SK-N-SH (cell line): ENCODE data around the gene MEG3. TPM values are rescaled to one million over a fixed set of nuclear protein-coding genes. Genes with fewer than 3 reads are reported as not detected.

Experiments used
- CTCF ChIA-PET: fragments of 300-600, 350-600 bp; formaldehyde crosslinking; extraction: SDS; loops from one replicate; lab custom pipeline; 2021; lab: Yijun Ruan, JAX
- POLR2A ChIA-PET: fragments of 350-600 bp; sonication (Branson Sonifier 250); formaldehyde crosslinking; extraction: SDS; loops from one replicate; lab custom pipeline; 2020; ENCODE audit warnings: antibody characterized with exemption, inconsistent platforms; lab: Yijun Ruan, JAX
- DNase-seq: peaks from one replicate; pipeline ENCODE4 v3.0.0; 2012
- H2AFZ ChIP-seq: fragments of 200-600 bp; sonication (generic); 2 replicates; pipeline ENCODE4 v1.8.1; 2016; ENCODE audit warnings: antibody characterized with exemption, mild to moderate bottlenecking, low read depth
- H3F3A ChIP-seq: fragments of 200-600 bp; sonication (generic); replicated peaks from 2 replicates; pipeline ENCODE3; 2016; ENCODE audit warnings: antibody characterized with exemption, mild to moderate bottlenecking; ENCODE audit not compliant: insufficient read depth
- H3K27ac ChIP-seq, 2 experiments: fragments of 200-500 bp in 1 of 2; fragments of 200-600 bp in 1 of 2; sonication (Bioruptor generic) in 1 of 2; sonication (generic), shearing (Covaris generic) in 1 of 2; 2 replicates each; pipeline versions ENCODE4 v1.5.1 to v1.6.1; 2014 to 2016; ENCODE audit warnings: low read depth in 2 of 2, inconsistent platforms in 1 of 2, low read length in 1 of 2, mild to moderate bottlenecking in 1 of 2, mixed read lengths in 1 of 2
- H3K27me3 ChIP-seq: fragments of 200-600 bp; sonication (generic), shearing (Covaris generic); 2 replicates; pipeline ENCODE4 v1.6.1; 2016; ENCODE audit warnings: mixed run types; ENCODE audit not compliant: insufficient read depth
- H3K36me3 ChIP-seq, 2 experiments: fragments of 200-500 bp in 1 of 2; fragments of 200-600 bp in 1 of 2; sonication (Bioruptor generic) in 1 of 2; sonication (generic) in 1 of 2; replicated peaks in 1 of 2; 2 replicates each; pipeline versions ENCODE3 to v1.5.1; 2014 to 2016; ENCODE audit warnings: low read length in 1 of 2, mild to moderate bottlenecking in 1 of 2; ENCODE audit not compliant: insufficient read depth in 2 of 2, control insufficient read depth in 1 of 2
- H3K4me1 ChIP-seq, 2 experiments: fragments of 200-500 bp in 1 of 2; fragments of 200-600 bp in 1 of 2; sonication (Bioruptor generic) in 1 of 2; sonication (generic), shearing (Covaris generic) in 1 of 2; 2 replicates each; pipeline versions ENCODE4 v1.5.1 to v1.6.1; 2014 to 2016; ENCODE audit warnings: low read depth in 1 of 2, low read length in 1 of 2, mixed run types in 1 of 2; ENCODE audit not compliant: insufficient read depth in 2 of 2, control insufficient read depth in 1 of 2
- H3K4me2 ChIP-seq: fragments of 200-600 bp; sonication (generic), shearing (Covaris generic); 2 replicates; pipeline ENCODE4 v1.6.1; 2017; ENCODE audit warnings: mixed run types
- H3K4me3 ChIP-seq, 2 experiments: fragments of 200-500 bp in 1 of 2; fragments of 200-600 bp in 1 of 2; sonication (Bioruptor generic) in 1 of 2; sonication (generic), shearing (Covaris generic) in 1 of 2; 2 replicates each; pipeline versions ENCODE4 v1.5.1 to v1.8.1; 2014 to 2016; ENCODE audit warnings: low read depth in 2 of 2, inconsistent platforms in 1 of 2, low read length in 1 of 2, mild to moderate bottlenecking in 1 of 2, mixed read lengths in 1 of 2, moderate library complexity in 1 of 2
- H3K79me2 ChIP-seq: fragments of 200-600 bp; sonication (generic); 2 replicates; pipeline ENCODE4 v1.8.1; 2017; ENCODE audit warnings: mild to moderate bottlenecking; ENCODE audit not compliant: insufficient read depth
- H3K9ac ChIP-seq: fragments of 200-600 bp; sonication (generic); 2 replicates; pipeline ENCODE4 v1.6.1; 2017; ENCODE audit warnings: mixed run types
- H3K9me2 ChIP-seq: fragments of 200-600 bp; sonication (generic); 2 replicates; pipeline ENCODE4 v1.6.1; 2017; ENCODE audit warnings: mixed run types
- H3K9me3 ChIP-seq: fragments of 200-600 bp; sonication (generic); 2 replicates; pipeline ENCODE4 v1.6.1; 2017; ENCODE audit warnings: mixed run types, mild to moderate bottlenecking, moderate library complexity
- H4K20me1 ChIP-seq: fragments of 200-600 bp; sonication (generic); 2 replicates; pipeline ENCODE4 v1.6.1; 2017; ENCODE audit warnings: mild to moderate bottlenecking, mixed run types; ENCODE audit not compliant: insufficient read depth
- CHD2 ChIP-seq: fragments of 150-350 bp; IDR thresholded peaks from 2 replicates; pipeline ENCODE4 v1.6.1; 2018; ENCODE audit warnings: low read length; ENCODE audit not compliant: partially characterized antibody
- EP300 ChIP-seq, 2 experiments: IDR thresholded peaks; 2 replicates each; pipeline versions ENCODE4 v1.4.0 to v1.6.1; 2012; ENCODE audit warnings: borderline replicate concordance in 1 of 2, low read depth in 1 of 2, low read length in 1 of 2
- FOXJ3 ChIP-seq: sonication (generic); formaldehyde crosslinking; IDR thresholded peaks from 2 replicates; pipeline ENCODE4 v1.5.1; 2020; ENCODE audit warnings: mild to moderate bottlenecking, missing genetic modification reagents
- GATA2 ChIP-seq: sonication (generic); formaldehyde crosslinking; IDR thresholded peaks from 2 replicates; pipeline ENCODE4 v1.5.0; 2020; ENCODE audit warnings: mild to moderate bottlenecking, missing genetic modification reagents
- MAX ChIP-seq: IDR thresholded peaks from 2 replicates; pipeline ENCODE4 v1.4.0; 2012; ENCODE audit warnings: low read depth
- MXI1 ChIP-seq: IDR thresholded peaks from 2 replicates; pipeline ENCODE4 v1.6.1; 2012; ENCODE audit warnings: mild to moderate bottlenecking, low read depth, low read length, improper control_type of control experiment
- NFIC ChIP-seq: IDR thresholded peaks from 2 replicates; pipeline ENCODE4 v1.4.0; 2012; ENCODE audit warnings: borderline replicate concordance
- POLR2AphosphoS5 ChIP-seq: IDR thresholded peaks from 2 replicates; pipeline ENCODE4 v1.6.1; 2012; ENCODE audit warnings: low read depth, low read length
- RAD21 ChIP-seq: IDR thresholded peaks from 2 replicates; pipeline ENCODE4 v1.6.1; 2012; ENCODE audit warnings: mild to moderate bottlenecking, low read length
- RFX5 ChIP-seq: IDR thresholded peaks from 2 replicates; pipeline ENCODE4 v1.6.1; 2012; ENCODE audit warnings: mild to moderate bottlenecking, improper control_type of control experiment, low read length
- SMC3 ChIP-seq: IDR thresholded peaks from 2 replicates; pipeline ENCODE4 v1.6.1; 2012; ENCODE audit warnings: low read depth, low read length, improper control_type of control experiment
- TAF1 ChIP-seq: IDR thresholded peaks from 2 replicates; pipeline ENCODE4 v1.6.1; 2012; ENCODE audit warnings: low read depth, mild to moderate bottlenecking, low read length, moderate library complexity, borderline replicate concordance
- TCF12 ChIP-seq: IDR thresholded peaks from 2 replicates; pipeline ENCODE4 v1.4.0; 2012
- YY1 ChIP-seq: IDR thresholded peaks from 2 replicates; pipeline ENCODE4 v1.4.0; 2012; ENCODE audit warnings: low read depth, mild to moderate bottlenecking
- WGBS: methylation state at CpG from one replicate; pipeline ENCODE4 v1.1.6; 2017; ENCODE audit warnings: low lambda C conversion rate; 5-methylcytosine and 5-hydroxymethylcytosine counted together
- polyA plus RNA-seq, 3 experiments: library from polyadenylated mRNA; depleted of rRNA; stranded (reverse); fragments of >200 nt; gene quantifications; 2 replicates each; pipeline ENCODE4 v1.2.3, GENCODE V29; 2012
- TF ChIP-seq, protein P1 (sequence below): fragments of 200-600 bp; sonication (generic); IDR thresholded peaks from 2 replicates; pipeline ENCODE4 v1.6.1; 2017; ENCODE audit warnings: antibody characterized with exemption, mild to moderate bottlenecking, moderate library complexity
- TF ChIP-seq, protein P2 (sequence below): fragments of 150-350 bp; IDR thresholded peaks from 2 replicates; pipeline ENCODE4 v1.6.1; 2016; ENCODE audit warnings: mild to moderate bottlenecking, low read depth, low read length

MEG3 gene
- polyA plus RNA-seq, 1 of the 3 experiments (the other 2 are of a cell fraction) = not detected

GRCh38 chr14:100903134-100903468 lies 77.2 kb downstream of the MEG3 start (continued):
- no peak for TF ChIP-seq POLR2AphosphoS5
- TF ChIP-seq, all 33 proteins: peak for 0

GRCh38 chr14:100903672-100904185 lies 77.8 kb downstream of the MEG3 start, which contains the start of gene RTL1:
RTL1 (minus strand) TSS chr14:100903722; CDS start chr14:100884788, 18,934 bp downstream.
- CTCF ChIA-PET = interaction anchor here (0.6 to 8.9 kb wide), 13 partner anchors 128 to 761 kb away, joined by 3 to 147 read pairs (median 9); no protein-coding TSS in a partner anchor
- Histone ChIP-seq H3K27ac (peak within 1 kb of the TSS in 1 of 2 experiments; percentile 99; a peak in 2 of 4 replicates), H3K4me2 (no peak within 1 kb of the TSS), H3F3A (no peaks in the 10 kb centered on the region), H3K4me3 (peak within 1 kb of the TSS in 1 of 2 experiments; percentile 48; a peak in 2 of 4 replicates), H3K9me2 (no peaks in the 10 kb centered on the region), H4K20me1 (no peaks in the 10 kb centered on the region), H3K79me2 (no peaks in the 10 kb centered on the region), H3K4me1 (peaks cover 0 to 76% of the 10 kb centered on the region in 2 experiments; a peak in 3 of 4 replicates), H3K36me3 (no peaks in the 10 kb centered on the region), H3K27me3 (peaks cover 6% of the 10 kb centered on the region; the same call in 1 of the 2 replicates), H3K9ac (no peak within 1 kb of the TSS), H3K9me3 (no peaks in the 10 kb centered on the region), H2AFZ (no peak within 1 kb of the TSS)
- DNase-seq = peak; percentile 58
- TF ChIP-seq TCF12 (no peak), EP300 (IDR thresholded peaks at IDR 0.05; ENCODE audit: borderline replicate concordance in 1 of 2, low read depth in 1 of 2, low read length in 1 of 2) (peak in 1 of 2 experiments; percentile 26; a peak in 1 of 4 replicates), GATA2 (CRISPR knock-in tag) (peak; percentile 76), YY1 (no peak), RAD21 (0 out of 2 replicates have a peak, but pooled peaks have one; percentile 2)
- TF ChIP-seq, protein P1, sequence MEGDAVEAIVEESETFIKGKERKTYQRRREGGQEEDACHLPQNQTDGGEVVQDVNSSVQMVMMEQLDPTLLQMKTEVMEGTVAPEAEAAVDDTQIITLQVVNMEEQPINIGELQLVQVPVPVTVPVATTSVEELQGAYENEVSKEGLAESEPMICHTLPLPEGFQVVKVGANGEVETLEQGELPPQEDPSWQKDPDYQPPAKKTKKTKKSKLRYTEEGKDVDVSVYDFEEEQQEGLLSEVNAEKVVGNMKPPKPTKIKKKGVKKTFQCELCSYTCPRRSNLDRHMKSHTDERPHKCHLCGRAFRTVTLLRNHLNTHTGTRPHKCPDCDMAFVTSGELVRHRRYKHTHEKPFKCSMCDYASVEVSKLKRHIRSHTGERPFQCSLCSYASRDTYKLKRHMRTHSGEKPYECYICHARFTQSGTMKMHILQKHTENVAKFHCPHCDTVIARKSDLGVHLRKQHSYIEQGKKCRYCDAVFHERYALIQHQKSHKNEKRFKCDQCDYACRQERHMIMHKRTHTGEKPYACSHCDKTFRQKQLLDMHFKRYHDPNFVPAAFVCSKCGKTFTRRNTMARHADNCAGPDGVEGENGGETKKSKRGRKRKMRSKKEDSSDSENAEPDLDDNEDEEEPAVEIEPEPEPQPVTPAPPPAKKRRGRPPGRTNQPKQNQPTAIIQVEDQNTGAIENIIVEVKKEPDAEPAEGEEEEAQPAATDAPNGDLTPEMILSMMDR = no peak
- POLR2A ChIA-PET = interaction anchor here (0.6 to 5.6 kb wide), 19 partner anchors 106 to 1164 kb away, joined by 3 to 77 read pairs (median 6); partner anchors contain the start of gene DIO3
- WGBS = 44% methylated on average over 8 of the region's 12 CpGs

DNA sequence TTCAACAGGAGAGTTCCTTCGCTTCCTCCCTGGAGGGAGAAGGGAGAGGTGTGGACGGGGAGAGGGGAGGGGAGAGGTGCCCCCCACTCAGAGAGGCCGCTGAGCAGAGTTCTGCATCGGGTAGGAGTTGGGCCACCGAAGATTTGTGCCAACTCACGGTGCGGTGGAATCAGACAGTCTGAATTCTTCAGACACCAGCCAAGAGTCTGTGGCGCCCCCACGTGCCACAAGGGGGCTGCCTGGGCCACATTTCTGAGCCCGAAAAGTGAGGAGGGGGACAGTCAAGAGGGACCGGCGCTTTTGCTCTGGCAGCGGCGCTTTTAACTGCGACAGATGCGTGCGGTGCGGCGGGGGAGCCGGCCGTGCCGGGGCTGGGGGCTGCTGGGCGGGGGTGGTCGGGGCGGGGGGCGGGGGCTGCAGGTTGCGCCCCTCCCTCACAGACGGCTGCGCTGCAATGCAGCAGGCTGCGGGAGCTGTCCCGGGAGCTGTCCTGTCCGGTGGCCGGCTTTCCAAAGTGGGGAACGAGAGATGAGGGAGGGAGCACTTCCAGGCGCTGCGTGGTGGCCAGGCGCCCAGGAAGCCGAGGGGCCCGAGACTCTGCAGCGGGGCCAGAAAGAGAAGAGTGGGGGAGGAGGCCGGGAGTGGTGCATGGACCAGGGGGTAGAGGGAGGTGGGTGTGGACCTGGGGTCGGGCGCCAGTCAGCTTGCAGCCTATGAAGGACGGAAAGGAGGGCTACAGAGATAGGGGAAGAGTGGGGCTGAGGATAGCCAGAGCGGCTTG lies 78.6 kb downstream of the MEG3 start:
- 17% methylated on average over 17 of the region's 45 CpGs for WGBS
- H3K27ac ChIP-seq = peak overlapping the region in 1 of 2 experiments; percentile 99; a peak in 2 of 4 replicates

More for the DNA sequence above, 78.6 kb downstream of the MEG3 start:
- no peak overlapping the region for H3K9ac ChIP-seq
- peaks cover 6% of the 10 kb centered on the region; the same call in 1 of the 2 replicates for H3K27me3 ChIP-seq
- TF ChIP-seq, protein P2, sequence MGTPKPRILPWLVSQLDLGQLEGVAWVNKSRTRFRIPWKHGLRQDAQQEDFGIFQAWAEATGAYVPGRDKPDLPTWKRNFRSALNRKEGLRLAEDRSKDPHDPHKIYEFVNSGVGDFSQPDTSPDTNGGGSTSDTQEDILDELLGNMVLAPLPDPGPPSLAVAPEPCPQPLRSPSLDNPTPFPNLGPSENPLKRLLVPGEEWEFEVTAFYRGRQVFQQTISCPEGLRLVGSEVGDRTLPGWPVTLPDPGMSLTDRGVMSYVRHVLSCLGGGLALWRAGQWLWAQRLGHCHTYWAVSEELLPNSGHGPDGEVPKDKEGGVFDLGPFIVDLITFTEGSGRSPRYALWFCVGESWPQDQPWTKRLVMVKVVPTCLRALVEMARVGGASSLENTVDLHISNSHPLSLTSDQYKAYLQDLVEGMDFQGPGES = no peak
- TF ChIP-seq MAX (no peak), FOXJ3 (0 out of 2 replicates have a peak, but pooled peaks have one; percentile 48), RAD21 (peak; percentile 73), CHD2 (no peak), RFX5 (no peak), TAF1 (no peak), POLR2AphosphoS5 (no peak), NFIC (no peak), MXI1 (no peak; the same call in 1 of the 2 replicates), SMC3 (peak; percentile 55)
- TF ChIP-seq, protein P1 = peak; percentile 34
- H3K4me2 ChIP-seq = no peak overlapping the region
- H3F3A ChIP-seq = no peaks in the 10 kb centered on the region
- H3K4me1 ChIP-seq = peaks cover 0 to 71% of the 10 kb centered on the region in 2 experiments; a peak in 2 of 4 replicates
- peak overlapping the region in 1 of 2 experiments; percentile 48; a peak in 2 of 4 replicates for H3K4me3 ChIP-seq
- H3K79me2 ChIP-seq = no peaks in the 10 kb centered on the region
- POLR2A ChIA-PET = interaction anchor here (0.5 to 5.6 kb wide), 16 partner anchors 106 to 480 kb away, joined by 3 to 46 read pairs (median 4); no protein-coding TSS in a partner anchor
- H3K36me3 ChIP-seq = no peaks in the 10 kb centered on the region
- H3K9me2 ChIP-seq = no peaks in the 10 kb centered on the region
- no peak overlapping the region for H2AFZ ChIP-seq
- no peaks in the 10 kb centered on the region for H4K20me1 ChIP-seq
- no peaks in the 10 kb centered on the region for H3K9me3 ChIP-seq
- CTCF ChIA-PET = interaction anchor here (0.6 to 4.4 kb wide), 19 partner anchors 13 to 727 kb away, joined by 3 to 76 read pairs (median 4); no protein-coding TSS in a partner anchor
- DNase-seq = peak; percentile 83
